C4-2B (cell line): Measurements from ENCODE around the gene GALNTL6.

Source experiments
- H3K27ac ChIP-seq: fragments of 450-650 bp; 2 replicates; pipeline ENCODE4 v1.5.1; 2017
- ZFX ChIP-seq: fragments of 450-650 bp; IDR thresholded peaks from 2 replicates; pipeline ENCODE4 v1.6.1; 2017
- TF ChIP-seq, protein P1 (sequence below): fragments of 450-650 bp; conservative IDR thresholded peaks from 2 replicates; pipeline ENCODE4 v1.5.1; 2017; ENCODE audit warnings: mild to moderate bottlenecking

Gene GALNTL6

DNA sequence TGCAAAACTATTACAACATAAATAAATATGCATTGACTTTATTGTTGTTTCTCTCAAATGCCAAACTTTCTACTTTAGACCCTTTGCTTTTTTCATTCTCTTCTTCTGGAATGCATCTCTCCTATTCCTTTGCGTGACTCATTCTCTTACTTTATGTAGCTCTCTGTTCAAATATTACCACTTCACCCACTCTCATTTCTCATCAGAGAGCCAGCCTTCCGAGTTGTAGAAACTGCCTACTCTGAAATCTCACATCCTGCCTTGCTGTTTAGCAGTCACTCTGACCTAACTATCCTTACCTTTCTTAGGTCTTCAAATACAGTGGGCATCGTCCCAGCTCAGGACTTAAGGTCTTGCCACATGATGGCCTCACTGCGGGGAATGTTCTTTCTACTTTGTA lies 143.5 kb downstream of the GALNTL6 start:
- TF ChIP-seq, protein P1, sequence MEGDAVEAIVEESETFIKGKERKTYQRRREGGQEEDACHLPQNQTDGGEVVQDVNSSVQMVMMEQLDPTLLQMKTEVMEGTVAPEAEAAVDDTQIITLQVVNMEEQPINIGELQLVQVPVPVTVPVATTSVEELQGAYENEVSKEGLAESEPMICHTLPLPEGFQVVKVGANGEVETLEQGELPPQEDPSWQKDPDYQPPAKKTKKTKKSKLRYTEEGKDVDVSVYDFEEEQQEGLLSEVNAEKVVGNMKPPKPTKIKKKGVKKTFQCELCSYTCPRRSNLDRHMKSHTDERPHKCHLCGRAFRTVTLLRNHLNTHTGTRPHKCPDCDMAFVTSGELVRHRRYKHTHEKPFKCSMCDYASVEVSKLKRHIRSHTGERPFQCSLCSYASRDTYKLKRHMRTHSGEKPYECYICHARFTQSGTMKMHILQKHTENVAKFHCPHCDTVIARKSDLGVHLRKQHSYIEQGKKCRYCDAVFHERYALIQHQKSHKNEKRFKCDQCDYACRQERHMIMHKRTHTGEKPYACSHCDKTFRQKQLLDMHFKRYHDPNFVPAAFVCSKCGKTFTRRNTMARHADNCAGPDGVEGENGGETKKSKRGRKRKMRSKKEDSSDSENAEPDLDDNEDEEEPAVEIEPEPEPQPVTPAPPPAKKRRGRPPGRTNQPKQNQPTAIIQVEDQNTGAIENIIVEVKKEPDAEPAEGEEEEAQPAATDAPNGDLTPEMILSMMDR, result no peak
- TF ChIP-seq ZFX, result no peak
- H3K27ac ChIP-seq, result no peak overlapping the region

DNA sequence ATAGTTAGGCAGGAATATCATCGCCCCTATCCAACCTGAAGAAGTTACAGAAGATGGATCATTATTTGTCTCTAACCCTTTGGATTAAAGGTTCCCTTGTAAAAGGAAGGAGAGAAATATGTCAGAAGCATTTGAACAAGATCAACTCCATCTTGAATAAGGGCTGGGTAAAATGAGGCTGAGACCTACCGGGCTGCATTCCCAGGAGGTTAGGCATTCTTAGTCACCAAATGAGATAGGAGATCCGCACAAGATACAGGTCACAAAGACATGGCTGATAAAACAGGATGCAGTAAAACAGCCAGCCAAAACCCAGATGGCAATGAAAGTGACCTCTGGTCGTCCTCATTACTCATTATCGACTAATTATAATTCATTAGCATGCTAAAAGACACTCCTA lies 148.9 kb downstream of the GALNTL6 start:
- H3K27ac ChIP-seq, result no peak overlapping the region
- TF ChIP-seq ZFX, result no peak
- TF ChIP-seq, protein P1, result no peak

DNA sequence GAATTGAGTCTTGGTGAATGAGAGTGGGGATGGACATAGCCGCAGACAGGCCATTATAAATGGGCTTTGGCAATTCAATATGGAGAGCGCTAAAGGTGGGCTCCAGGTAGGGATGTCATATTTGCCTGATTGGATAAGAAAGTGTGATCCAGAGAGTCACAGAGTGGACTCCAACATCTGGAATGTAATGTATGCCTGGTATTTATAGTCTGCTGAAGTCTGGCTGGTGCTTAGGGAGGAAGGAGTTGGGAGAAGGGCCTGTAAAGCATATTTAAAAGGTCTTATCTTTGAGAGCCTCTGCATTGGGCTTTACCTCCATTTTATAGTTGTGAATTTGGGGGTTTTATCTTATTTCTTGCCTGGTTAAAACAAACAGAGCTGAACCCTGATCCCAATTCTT lies 153.2 kb downstream of the GALNTL6 start:
- H3K27ac ChIP-seq, result no peak overlapping the region
- no peak for TF ChIP-seq ZFX
- TF ChIP-seq, protein P1, result no peak

DNA sequence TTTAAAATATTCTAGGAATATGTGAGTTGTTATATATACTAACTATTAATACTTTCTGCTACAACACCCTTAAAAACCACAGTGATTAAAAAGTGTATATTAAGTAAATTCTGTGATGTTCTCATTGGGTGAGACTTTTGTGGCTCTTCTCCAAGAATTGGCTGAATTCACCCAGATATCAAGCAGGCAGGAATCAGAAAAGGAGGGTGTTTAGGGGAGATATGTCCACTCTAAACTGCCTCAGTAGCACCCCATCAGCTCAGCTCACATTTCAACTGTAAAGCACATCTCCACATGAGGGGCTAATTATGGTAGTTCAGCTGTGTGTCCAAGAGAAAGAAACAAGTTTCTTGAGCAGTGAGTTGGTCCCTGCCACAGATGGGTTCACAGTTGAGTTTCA lies 165.0 kb downstream of the GALNTL6 start:
- TF ChIP-seq ZFX, result no peak
- TF ChIP-seq, protein P1, result no peak
- no peak overlapping the region for H3K27ac ChIP-seq

DNA sequence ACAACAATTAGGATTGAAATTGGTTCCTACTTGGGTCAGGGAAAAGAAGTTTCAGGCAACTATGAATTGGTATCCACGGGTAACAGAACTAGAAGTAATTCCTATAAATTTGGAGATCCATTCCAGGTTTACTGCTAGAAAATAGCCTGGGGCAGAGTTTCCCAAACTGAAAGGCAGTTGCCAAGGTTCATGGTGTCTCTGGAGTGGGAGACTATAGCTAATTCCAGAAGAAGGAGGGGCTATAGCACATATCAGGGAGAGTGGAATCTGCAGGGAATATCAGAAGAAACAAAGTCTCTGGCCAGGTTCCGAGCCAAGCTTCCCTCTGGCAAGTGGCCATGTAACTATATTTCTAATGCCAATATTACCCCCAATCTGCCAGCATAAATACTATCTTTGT lies 166.3 kb downstream of the GALNTL6 start:
- TF ChIP-seq ZFX, result no peak
- TF ChIP-seq, protein P1, result no peak

DNA sequence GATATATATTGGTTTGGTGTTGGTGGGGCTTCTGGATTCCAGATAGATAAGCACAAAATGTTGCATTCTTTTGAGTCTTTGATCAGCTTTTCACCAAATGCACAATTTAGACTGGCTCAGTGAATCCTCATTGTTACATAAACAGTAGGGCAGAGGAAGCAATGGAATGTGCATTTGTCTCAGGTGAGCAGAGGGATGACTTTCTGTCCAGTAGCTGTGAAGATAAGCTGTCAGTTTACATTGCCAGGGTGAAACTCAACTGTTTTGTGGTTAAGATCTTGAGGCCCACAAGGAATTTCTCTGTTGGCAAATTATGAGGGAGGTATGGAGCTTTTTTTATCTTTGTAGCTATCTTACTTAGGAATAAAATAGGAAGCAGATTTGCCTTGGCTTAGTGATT lies 168.0 kb downstream of the GALNTL6 start:
- TF ChIP-seq, protein P1, result no peak
- no peak for TF ChIP-seq ZFX
- no peak overlapping the region for H3K27ac ChIP-seq

More for the DNA sequence above, 166.3 kb downstream of the GALNTL6 start:
- no peak overlapping the region for H3K27ac ChIP-seq

DNA sequence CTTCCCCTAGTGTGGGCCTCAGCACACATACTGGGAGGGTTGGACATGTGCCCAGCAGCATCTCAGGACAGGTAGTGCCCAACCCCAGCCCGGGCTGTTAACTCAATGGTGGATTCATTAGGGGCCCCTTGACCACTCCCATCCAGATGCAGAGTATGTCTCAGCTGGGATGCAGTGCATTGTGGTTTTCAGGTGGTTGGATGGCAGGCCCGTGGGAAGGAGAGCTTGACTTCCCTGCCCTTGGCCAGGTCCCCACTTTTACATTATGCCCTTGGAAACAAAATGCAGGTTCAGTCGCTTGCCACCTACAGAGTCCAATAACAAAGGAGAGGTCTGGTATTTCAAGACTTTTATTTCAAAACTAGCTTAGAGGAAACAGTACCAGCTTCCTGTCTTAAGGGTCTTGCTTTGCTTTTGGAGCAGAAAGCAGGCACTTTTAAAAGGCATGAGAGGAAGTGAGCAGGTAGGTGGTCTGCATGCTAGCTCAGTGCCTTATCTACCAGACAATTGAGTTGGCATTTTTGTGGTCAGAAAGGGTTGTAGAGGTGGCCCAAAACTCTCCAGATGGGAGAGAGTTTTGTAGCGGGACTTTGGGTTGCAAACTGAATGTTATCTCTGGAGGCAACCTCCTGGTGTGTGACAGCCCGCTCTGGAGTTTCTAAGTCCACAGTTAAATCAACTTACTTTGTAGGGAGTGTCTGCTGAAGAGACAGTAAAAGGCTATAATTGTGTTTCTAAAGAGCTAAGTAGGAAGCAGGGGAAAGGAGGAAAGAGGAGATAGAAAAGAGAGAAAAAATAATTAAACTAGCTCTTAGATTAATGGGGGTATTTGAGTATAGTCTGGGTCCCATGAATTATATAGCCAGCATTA lies 171.0 kb downstream of the GALNTL6 start:
- TF ChIP-seq, protein P1, result no peak
- TF ChIP-seq ZFX, result no peak
- H3K27ac ChIP-seq, result no peak overlapping the region
